ENCODE results near the gene CNDP1. TPM values are rescaled to one million over a fixed set of nuclear protein-coding genes. Genes with fewer than 3 reads are reported as not detected.
A peak's percentile ranks its signal among the peaks of the same experiment; 100 is the strongest.

The CNDP1 gene
- polyA plus RNA-seq, 1 experiment: not detected

DNA sequence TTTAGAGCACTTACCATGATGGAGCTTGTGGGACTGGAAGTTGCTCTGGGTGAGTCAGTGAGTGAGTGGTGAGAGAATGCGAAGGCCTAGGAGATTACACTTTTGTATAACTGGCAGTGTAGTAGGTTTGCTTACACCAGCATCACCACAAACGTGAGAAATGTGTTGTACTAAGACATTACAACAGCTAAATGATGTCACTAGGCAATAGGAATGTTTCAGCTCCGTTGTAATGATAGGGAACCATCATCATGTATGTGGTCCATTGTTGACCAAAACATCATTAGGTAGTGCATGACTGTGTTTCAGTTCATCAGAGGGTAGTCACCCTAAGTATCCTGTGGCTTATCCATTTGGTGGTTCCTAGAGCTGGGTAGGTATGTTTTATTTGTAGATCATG is 75.2 kb downstream of the CNDP1 start:
- no peaks in the 10 kb centered on the region for H3K9me3 ChIP-seq (ENCODE audit: control insufficient read depth, insufficient read depth, low read length)
- peak; percentile 53 for DNase-seq (ENCODE audit: low read depth, low spot score)
- no peaks in the 10 kb centered on the region for H3K27me3 ChIP-seq (ENCODE audit: control insufficient read depth, insufficient read depth, low read length)
- no peak for TF ChIP-seq CTCF (IDR thresholded peaks at IDR 0.05; ENCODE audit: low read depth, low read length)
- H3K27ac ChIP-seq (ENCODE audit: low read depth, low read length): no peak overlapping the region
- H3K4me3 ChIP-seq (ENCODE audit: low read depth, low read length): no peak overlapping the region
- ChIA-PET CTCF (interaction anchor here (0.5 kb wide), 1 partner anchor 1571 kb away, joined by 4 read pairs; no protein-coding TSS in a partner anchor), POLR2A (interaction anchor here (1.5 kb wide), 1 partner anchor 12 kb away, joined by 4 read pairs; the partner anchor contains the start of gene ZNF407)

DNA sequence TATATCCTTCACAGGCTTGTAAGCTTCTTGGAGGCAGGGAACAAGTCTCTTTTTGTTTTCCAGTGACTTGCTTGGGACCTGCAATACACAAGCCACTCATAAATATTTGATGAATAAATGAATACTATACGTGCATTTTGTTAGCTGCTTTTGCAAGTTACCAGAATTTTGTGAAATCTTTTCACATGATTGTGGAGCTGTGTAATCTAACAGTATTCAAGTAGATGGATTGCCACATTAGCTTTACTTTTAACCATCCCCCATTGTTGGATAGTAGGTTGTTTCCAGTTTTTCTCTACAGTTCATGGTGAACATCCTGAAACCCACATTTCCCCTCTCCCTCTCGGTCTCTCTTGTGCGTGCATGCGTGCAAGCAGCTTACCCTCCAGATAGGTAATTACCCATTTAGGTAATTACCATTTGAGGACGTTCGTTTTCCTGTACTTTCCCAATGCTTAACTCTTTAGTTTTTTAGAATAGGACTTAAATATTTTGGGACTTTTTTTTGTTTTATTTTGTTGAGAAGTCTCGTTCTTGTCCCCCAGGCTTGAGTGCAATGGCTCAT is 75.8 kb downstream of the CNDP1 start:
- no peak for TF ChIP-seq CTCF (IDR thresholded peaks at IDR 0.05; ENCODE audit: low read depth, low read length)
- Histone ChIP-seq H3K4me3 (ENCODE audit: low read depth, low read length) (no peak overlapping the region), H3K27me3 (ENCODE audit: control insufficient read depth, insufficient read depth, low read length) (no peaks in the 10 kb centered on the region), H3K9me3 (ENCODE audit: control insufficient read depth, insufficient read depth, low read length) (peaks cover 3% of the 10 kb centered on the region; the same call in 1 of the 2 replicates), H3K27ac (ENCODE audit: low read depth, low read length) (no peak overlapping the region)
- POLR2A ChIA-PET: interaction anchor here (1.5 kb wide), 1 partner anchor 12 kb away, joined by 4 read pairs; the partner anchor contains the start of gene ZNF407
- CTCF ChIA-PET: no interaction called here
- DNase-seq (ENCODE audit: low read depth, low spot score): no peak

DNA sequence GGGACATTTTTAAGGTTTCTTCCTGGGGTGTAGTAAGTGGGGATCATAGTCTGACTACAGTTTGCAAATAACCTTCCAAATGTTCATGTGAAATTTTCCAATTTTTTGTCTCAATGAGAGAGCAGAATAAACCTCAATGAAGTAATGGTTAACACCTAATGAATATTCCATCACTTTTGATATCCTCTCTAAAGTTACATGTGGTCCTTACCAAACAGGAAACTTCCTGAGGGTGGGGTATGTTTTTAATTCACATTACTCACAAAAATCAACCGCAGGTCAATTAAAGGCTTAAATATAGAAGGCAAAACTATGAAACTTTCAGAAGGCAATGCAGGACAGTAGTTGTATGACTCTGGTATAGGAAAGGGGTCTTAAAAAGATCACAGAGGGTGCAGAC is 76.6 kb downstream of the CNDP1 start:
- POLR2A ChIA-PET: no interaction called here
- H3K27me3 ChIP-seq (ENCODE audit: control insufficient read depth, insufficient read depth, low read length): no peaks in the 10 kb centered on the region
- no peak for TF ChIP-seq CTCF (IDR thresholded peaks at IDR 0.05; ENCODE audit: low read depth, low read length)
- no peak for DNase-seq (ENCODE audit: low read depth, low spot score)
- no peak overlapping the region for H3K27ac ChIP-seq (ENCODE audit: low read depth, low read length)
- H3K9me3 ChIP-seq (ENCODE audit: control insufficient read depth, insufficient read depth, low read length): peaks cover 3% of the 10 kb centered on the region; the same call in 1 of the 2 replicates
- CTCF ChIA-PET: no interaction called here
- H3K4me3 ChIP-seq (ENCODE audit: low read depth, low read length): no peak overlapping the region

GRCh38 chr18:74611765-74612164 is 77.5 kb downstream of the CNDP1 start:
- Histone ChIP-seq H3K9me3 (ENCODE audit: control insufficient read depth, insufficient read depth, low read length) (peaks cover 3% of the 10 kb centered on the region; the same call in 1 of the 2 replicates), H3K4me3 (ENCODE audit: low read depth, low read length) (no peak overlapping the region), H3K27me3 (ENCODE audit: control insufficient read depth, insufficient read depth, low read length) (no peaks in the 10 kb centered on the region), H3K27ac (ENCODE audit: low read depth, low read length) (no peak overlapping the region)
- TF ChIP-seq CTCF (IDR thresholded peaks at IDR 0.05; ENCODE audit: low read depth, low read length): no peak
- DNase-seq (ENCODE audit: low read depth, low spot score): no peak
- CTCF ChIA-PET: no interaction called here
- POLR2A ChIA-PET: no interaction called here

GRCh38 chr18:74613381-74613780 is 79.1 kb downstream of the CNDP1 start:
- DNase-seq (ENCODE audit: low read depth, low spot score): no peak
- CTCF ChIA-PET: interaction anchor here (1.8 kb wide), 1 partner anchor 10 kb away, joined by 5 read pairs; no protein-coding TSS in a partner anchor
- no peaks in the 10 kb centered on the region for H3K27me3 ChIP-seq (ENCODE audit: control insufficient read depth, insufficient read depth, low read length)
- H3K27ac ChIP-seq (ENCODE audit: low read depth, low read length): no peak overlapping the region
- H3K4me3 ChIP-seq (ENCODE audit: low read depth, low read length): no peak overlapping the region
- TF ChIP-seq CTCF (IDR thresholded peaks at IDR 0.05; ENCODE audit: low read depth, low read length): no peak
- H3K9me3 ChIP-seq (ENCODE audit: control insufficient read depth, insufficient read depth, low read length): peaks cover 3% of the 10 kb centered on the region; the same call in 1 of the 2 replicates
- POLR2A ChIA-PET: no interaction called here
